K562 (cell line): ENCODE results near the gene CIART. TPM values are rescaled to one million over a fixed set of nuclear protein-coding genes. Genes with fewer than 3 reads are reported as not detected.

Experiments
- ATAC-seq: fragments of 200-7000 bp; cut with Tn5 transposase; 3 replicates; pipeline ENCODE4 v1.9.1; 2020; ENCODE audit warnings: moderate library complexity
- Bru-seq: library from RNA; stranded (reverse); fragments of 400-500 nt; gene quantifications from one replicate; lab custom pipeline; 2021; lab: Mats Ljungman, UMichigan
- BruChase-seq, 2 experiments: library from RNA; stranded (reverse); fragments of 400-500 nt; gene quantifications; one replicate each; lab custom pipeline; 2021; lab: Mats Ljungman, UMichigan
- BruUV-seq: library from RNA; stranded (reverse); fragments of 400-500 nt; replicated peaks from 2 replicates; lab custom pipeline; 2021; lab: Mats Ljungman, UMichigan
- CTCF ChIA-PET: fragments of 300-600 bp; formaldehyde crosslinking; extraction: SDS; loops from one replicate; lab custom pipeline; 2021; ENCODE audit warnings: low intra/inter-chr PET ratio; lab: Yijun Ruan, JAX
- POLR2A ChIA-PET: fragments of 300-600, 350-650 bp; sonication (Branson Sonifier 250); formaldehyde crosslinking; extraction: SDS; loops from one replicate; lab custom pipeline; 2021; ENCODE audit warnings: antibody characterized with exemption, inconsistent platforms; lab: Yijun Ruan, JAX
- DNase-seq, 4 experiments: peaks; one replicate each; pipeline versions ENCODE4 v3.0.0 to v3.0.0-alpha.2; 2011 to 2018; ENCODE audit warnings: low spot score in 3 of 4, mixed read lengths in 3 of 4; ENCODE audit errors: extremely low read depth in 1 of 4
- FAIRE-seq: peaks from 2 replicates; lab custom pipeline; 2011; peaks lifted over from hg19 to GRCh38; lab: Jason Lieb, UNC
- H2AFZ ChIP-seq: 2 replicates; pipeline ENCODE4 v1.6.0; 2011; ENCODE audit warnings: low read depth, low read length, control low read depth, inconsistent platforms
- H3K27ac ChIP-seq: fragments of 200-600 bp; 3 replicates; pipeline ENCODE4 v1.8.0; 2011; ENCODE audit warnings: low read depth, mild to moderate bottlenecking, control low read depth, inconsistent platforms, low read length, moderate library complexity, mixed read lengths; ENCODE audit errors: extremely low read depth
- H3K27me3 ChIP-seq, 2 experiments: fragments of 300-600 bp in 1 of 2; 2 replicates in 1 of 2; 3 replicates in 1 of 2; pipeline versions ENCODE4 v1.6.0 to v1.8.0; 2011; ENCODE audit warnings: inconsistent platforms in 2 of 2, low read length in 2 of 2, mild to moderate bottlenecking in 1 of 2, mixed read lengths in 1 of 2, moderate library complexity in 1 of 2; ENCODE audit not compliant: control insufficient read depth in 2 of 2, insufficient read depth in 2 of 2
- H3K36me3 ChIP-seq: fragments of 300-600 bp; 3 replicates; pipeline ENCODE4 v1.8.0; 2011; ENCODE audit warnings: mild to moderate bottlenecking, low read length, inconsistent platforms; ENCODE audit not compliant: control insufficient read depth, insufficient read depth
- H3K4me1 ChIP-seq, 2 experiments: fragments of 200-600 bp in 1 of 2; replicated peaks in 1 of 2; 2 replicates in 1 of 2; 3 replicates in 1 of 2; pipeline versions ENCODE4 v1.5.1 to v1.8.0; 2011; ENCODE audit warnings: inconsistent platforms in 2 of 2, low read length in 2 of 2, mild to moderate bottlenecking in 1 of 2, mixed read lengths in 1 of 2, moderate library complexity in 1 of 2; ENCODE audit not compliant: control insufficient read depth in 2 of 2, insufficient read depth in 2 of 2
- H3K4me2 ChIP-seq: 2 replicates; pipeline ENCODE4 v1.6.1; 2011; ENCODE audit warnings: low read length, control low read depth, inconsistent platforms, mixed read lengths; ENCODE audit not compliant: insufficient read depth
- H3K4me3 ChIP-seq: fragments of 200-600 bp; sonication (generic), shearing (Covaris generic); 2 replicates; pipeline ENCODE4 v1.5.1; 2016; ENCODE audit warnings: control low read depth, inconsistent platforms
- H3K79me2 ChIP-seq: fragments of 200-600 bp; 3 replicates; pipeline ENCODE4 v1.8.0; 2011; ENCODE audit warnings: low read length, inconsistent platforms; ENCODE audit not compliant: control insufficient read depth, insufficient read depth
- H3K9ac ChIP-seq, 2 experiments: 2 replicates each; pipeline versions ENCODE4 v1.6.0 to v1.6.1; 2011; ENCODE audit warnings: low read depth in 2 of 2, low read length in 2 of 2, control low read depth in 1 of 2, inconsistent platforms in 1 of 2, mild to moderate bottlenecking in 1 of 2, mixed read lengths in 1 of 2; ENCODE audit not compliant: insufficient read depth in 1 of 2
- H3K9me1 ChIP-seq: one replicate; pipeline ENCODE4 v1.6.0; 2011; ENCODE audit warnings: inconsistent platforms, mild to moderate bottlenecking, low read length, moderate library complexity; ENCODE audit not compliant: control insufficient read depth, insufficient read depth
- H3K9me3 ChIP-seq: replicated peaks from 2 replicates; pipeline ENCODE4 v1.5.1; 2011; ENCODE audit warnings: low read depth, low read length, inconsistent platforms; ENCODE audit not compliant: control insufficient read depth, insufficient read depth
- H4K20me1 ChIP-seq: replicated peaks from 2 replicates; pipeline ENCODE4 v1.6.1; 2011; ENCODE audit warnings: low read length, inconsistent platforms, mixed read lengths; ENCODE audit not compliant: control insufficient read depth, insufficient read depth
- BHLHE40 ChIP-seq: IDR thresholded peaks from 2 replicates; pipeline ENCODE4 v1.6.1; 2011; ENCODE audit warnings: low read length, improper control_type of control experiment
- CHD2 ChIP-seq: IDR thresholded peaks from 2 replicates; pipeline ENCODE4 v1.6.1; 2011; ENCODE audit warnings: low read depth, low read length
- E2F6 ChIP-seq, 2 experiments: IDR thresholded peaks; 2 replicates each; pipeline ENCODE4 v1.6.1; 2011; ENCODE audit warnings: borderline replicate concordance in 1 of 2, control low read depth in 1 of 2, low read depth in 1 of 2, low read length in 1 of 2, mild to moderate bottlenecking in 1 of 2, mixed read lengths in 1 of 2, moderate library complexity in 1 of 2; ENCODE audit not compliant: insufficient read depth in 1 of 2, insufficient read length in 1 of 2, poor library complexity in 1 of 2, severe bottlenecking in 1 of 2; ENCODE audit errors: extremely low read depth in 1 of 2
- MNT ChIP-seq, 2 experiments: fragments of 450-650 bp; conservative IDR thresholded peaks; 2 replicates each; pipeline ENCODE4 v1.6.1; 2017; ENCODE audit warnings: mild to moderate bottlenecking in 2 of 2, moderate library complexity in 2 of 2
- TGIF2 ChIP-seq: sonication (generic); formaldehyde crosslinking; IDR thresholded peaks from 2 replicates; pipeline ENCODE4 v1.8.1; 2022; ENCODE audit warnings: mild to moderate bottlenecking, missing genetic modification reagents, moderate library complexity
- ZNF121 ChIP-seq: sonication (generic); formaldehyde crosslinking; conservative IDR thresholded peaks from 2 replicates; pipeline ENCODE4 v1.8.0; 2022; ENCODE audit warnings: missing genetic modification reagents
- WGBS: fragments of 100-300 bp; shearing (Covaris generic); methylation state at CpG from one replicate; pipeline ENCODE4 v1.1.6; 2016; ENCODE audit warnings: low coverage, mixed read lengths; ENCODE audit not compliant: insufficient coverage; ENCODE audit errors: missing lambda C conversion rate; 5-methylcytosine and 5-hydroxymethylcytosine counted together
- in situ Hi-C: fragments of 300-500 bp; cut with MboI; formaldehyde crosslinking; loops from 4 replicates; pipeline ENCODE4 v1.15.0; 2018; ENCODE audit warnings: inconsistent platforms, mixed read lengths
- intact Hi-C: fragments of 100-400 bp; cut with micrococcal nuclease; formaldehyde crosslinking; loops from 2 replicates; pipeline ENCODE4 v1.14.2; 2022
- long read RNA-seq, 3 experiments: library from polyadenylated mRNA in 2 of 3; library from RNA in 1 of 3; unstranded in 2 of 3; stranded (forward) in 1 of 3; transcript quantifications; one replicate each; pipeline ENCODE4 v2.0.0, GENCODE V29; 2019 to 2022
- polyA minus RNA-seq, 3 experiments: library from RNA; depleted of rRNA, polyadenylated mRNA; stranded (reverse); fragments of >200 nt; gene quantifications; 2 replicates each; pipeline ENCODE4 v1.2.3, GENCODE V29; 2011
- polyA plus RNA-seq, 8 experiments: library from polyadenylated mRNA; depleted of rRNA in 4 of 8; stranded (reverse) in 5 of 8; unstranded in 3 of 8; fragments of >200 nt; fragmentation: Nextera tagmentation in 2 of 8; fragmentation: Illumina TruSeq in 1 of 8; extraction: Ambion mirVana in 2 of 8; extraction: Trizol in 1 of 8; gene quantifications; 2 replicates each; pipeline versions ENCODE4 v1.2.1 to v1.2.3, GENCODE V29; 2011 to 2014; ENCODE audit warnings: inconsistent platforms in 1 of 8, missing spikeins in 1 of 8
- total RNA-seq, 7 experiments: library from RNA; depleted of rRNA in 6 of 7; stranded (reverse); fragments of >200 nt in 6 of 7; fragmentation: Illumina TruSeq in 2 of 7; extraction: Trizol in 2 of 7; gene quantifications; 2 replicates each; pipeline versions ENCODE4 v1.2.1 to v1.2.3, GENCODE V29; 2011 to 2021; ENCODE audit warnings: low replicate concordance in 1 of 7
- TF ChIP-seq, protein P1 (sequence below): sonication (generic); formaldehyde crosslinking; IDR thresholded peaks from 2 replicates; pipeline ENCODE4 v1.8.1; 2023; ENCODE audit warnings: mild to moderate bottlenecking, missing genetic modification reagents

Gene CIART, protein sequence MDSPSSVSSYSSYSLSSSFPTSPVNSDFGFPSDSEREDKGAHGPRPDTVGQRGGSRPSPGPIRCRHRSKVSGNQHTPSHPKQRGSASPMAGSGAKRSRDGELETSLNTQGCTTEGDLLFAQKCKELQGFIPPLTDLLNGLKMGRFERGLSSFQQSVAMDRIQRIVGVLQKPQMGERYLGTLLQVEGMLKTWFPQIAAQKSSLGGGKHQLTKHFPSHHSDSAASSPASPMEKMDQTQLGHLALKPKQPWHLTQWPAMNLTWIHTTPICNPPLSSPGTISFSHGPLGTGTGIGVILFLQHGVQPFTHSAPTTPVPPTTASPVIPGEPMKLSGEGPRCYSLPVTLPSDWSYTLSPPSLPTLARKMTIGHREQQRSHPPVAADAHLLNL
- total RNA-seq (2011; cell fraction: chromatin; rRNA removed; ENCODE audit: low replicate concordance): 0.67 and 1.3 TPM in 2 replicates
- total RNA-seq (2011; cell fraction: nucleolus; rRNA removed): 0.67 TPM in 1 of 2 replicates, not detected in the other
- total RNA-seq (2011; cell fraction: nucleoplasm; rRNA removed): 0.29 and 1.5 TPM in 2 replicates
- total RNA-seq (2014; rRNA removed): 0.41 TPM in 1 of 2 replicates, not detected in the other
- 0.15 TPM in 1 of 2 replicates, not detected in the other for total RNA-seq (2014; rRNA removed; fragmentation: Illumina TruSeq; extraction: Trizol)
- total RNA-seq (2015; rRNA removed; fragmentation: Illumina TruSeq; extraction: Trizol): 0.22 TPM in 1 of 2 replicates, not detected in the other
- 0.35 TPM in 1 of 2 replicates, not detected in the other for total RNA-seq (2021)
- 0.30 TPM in 1 of 2 replicates, not detected in the other for polyA plus RNA-seq (2011; rRNA removed)
- 0.12 and 0.19 TPM in 2 replicates for polyA plus RNA-seq (2011; cell fraction: cytosol; rRNA removed)
- polyA plus RNA-seq (2011; cell fraction: nucleus; rRNA removed): 1.1 and 1.3 TPM in 2 replicates
- polyA plus RNA-seq (2012): 0.10 and 0.44 TPM in 2 replicates
- polyA plus RNA-seq (2014; fragmentation: Illumina TruSeq; extraction: Trizol): 0.19 and 0.35 TPM in 2 replicates
- under 1 TPM; 0.07 to 0.21 TPM for polyA plus RNA-seq (2014; fragmentation: Nextera tagmentation; extraction: Ambion mirVana)
- 0.19 and 1.1 TPM in 2 replicates for polyA plus RNA-seq (2014; rRNA removed)
- polyA minus RNA-seq (2011; rRNA and poly(A)+ RNA removed): not detected in 2 replicates
- not detected in 2 replicates for polyA minus RNA-seq (2011; cell fraction: cytosol; rRNA and poly(A)+ RNA removed)
- not detected in 2 replicates for polyA minus RNA-seq (2011; cell fraction: nucleus; rRNA and poly(A)+ RNA removed)
- Bru-seq, nascent RNA: percentile 27 among the genes with signal in this experiment
- BruChase-seq, experiment 1, labeled RNA remaining after a 2-hour chase: percentile 27 among the genes with signal in this experiment
- BruChase-seq, experiment 2, labeled RNA remaining after a 6-hour chase: percentile 35 among the genes with signal in this experiment
- long read RNA-seq, experiment 1: 0 reads
- long read RNA-seq, experiment 2: 0 reads
- long read RNA-seq, experiment 3: 0 reads

DNA sequence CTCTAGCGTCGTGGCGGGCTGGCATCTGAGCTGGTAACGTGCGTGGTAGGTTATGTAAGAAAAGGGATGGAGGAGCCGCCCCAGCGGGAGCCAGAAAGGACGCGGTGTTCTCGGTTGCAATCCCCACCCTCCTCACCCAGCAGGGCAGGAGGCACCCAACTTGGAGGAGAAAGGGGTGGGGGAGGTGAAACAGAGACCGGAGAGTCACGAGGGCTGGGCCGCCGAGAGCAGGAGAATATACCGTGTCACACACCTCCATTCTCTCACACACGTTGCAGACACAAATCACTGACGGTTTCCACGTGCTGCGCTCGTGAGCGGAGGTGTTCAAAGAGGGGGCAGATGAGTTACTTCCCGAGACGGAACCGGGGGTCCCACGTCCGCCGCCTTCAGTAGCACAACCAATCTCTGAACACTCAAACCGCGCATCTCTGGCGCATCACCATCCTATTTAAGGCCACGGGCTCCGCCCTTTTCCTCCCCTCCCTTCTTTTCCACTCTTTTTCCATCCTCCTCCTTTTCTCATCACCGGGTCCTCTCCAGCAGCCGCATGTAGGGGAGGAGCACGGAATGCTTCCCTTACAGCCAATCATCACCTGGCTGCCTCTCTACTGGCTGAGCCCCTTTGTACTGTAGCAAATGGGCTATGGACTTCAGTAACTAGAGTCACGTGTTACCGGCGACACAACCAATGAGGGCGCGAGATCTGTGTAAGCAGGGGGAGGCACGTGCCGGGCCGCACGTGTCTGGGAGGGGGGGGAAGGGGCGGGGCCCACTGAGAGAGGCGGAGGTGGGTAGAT lies at the start of gene CIART:
Gene CIART, plus strand, starts transcription at position 797 of the 800 bp plus-strand sequence. CDS start 714 bp downstream, outside the sequence.
- H3K27ac ChIP-seq: peak within 1 kb of the TSS; percentile 39; the same call in 2 of the 3 replicates
- no peaks in the 10 kb centered on the region for H3K9me3 ChIP-seq
- ChIA-PET POLR2A (interaction anchor here (1.0 kb wide), 1 partner anchor 10 kb away, joined by 3 read pairs; the partner anchor contains the start of gene C1orf54), CTCF (interaction anchor here (0.6 to 4.0 kb wide), 2 partner anchors 26 to 34 kb away, joined by 4 to 43 read pairs; no protein-coding TSS in a partner anchor)
- ATAC-seq (peak; percentile 60), FAIRE-seq (no peak), DNase-seq (peak in 2 of 4 experiments; percentile 36 to 52)
- H3K4me3 ChIP-seq: no peak within 1 kb of the TSS
- in situ Hi-C loops: no loop called here
- H3K9me1 ChIP-seq: no peaks in the 10 kb centered on the region
- no peaks in the 10 kb centered on the region for H4K20me1 ChIP-seq
- WGBS: 72% methylated on average over 34 of the region's 46 CpGs
- peak within 1 kb of the TSS; percentile 88 for H2AFZ ChIP-seq
- no TSS peak for BruUV-seq
- H3K27me3 ChIP-seq: no peaks in the 10 kb centered on the region
- H3K36me3 ChIP-seq: no peaks in the 10 kb centered on the region
- H3K4me2 ChIP-seq: peak within 1 kb of the TSS; percentile 29; the same call in 1 of the 2 replicates
- intact Hi-C loops: loop anchor here (1.0 kb wide), 1 partner anchor 27 kb away; no protein-coding TSS in a partner anchor
- H3K79me2 ChIP-seq: no peaks in the 10 kb centered on the region
- H3K4me1 ChIP-seq: peaks cover 0 to 14% of the 10 kb centered on the region in 2 experiments; a peak in 3 of 5 replicates
- H3K9ac ChIP-seq: no peak within 1 kb of the TSS; a peak in 2 of 4 replicates
- TF ChIP-seq E2F6 (IDR thresholded peaks at IDR 0.05; ENCODE audit: borderline replicate concordance in 1 of 2, extremely low read depth in 1 of 2, insufficient read depth in 1 of 2, insufficient read length in 1 of 2, low read depth in 1 of 2, low read length in 1 of 2, poor library complexity in 1 of 2, severe bottlenecking in 1 of 2) (peak in 1 of 2 experiments; percentile 57), BHLHE40 (peak; percentile 80), MNT (conservative IDR thresholded peaks at IDR 0.05) (peak; percentile 40 to 44; a peak in 2 of 4 replicates), ZNF121 (CRISPR knock-in tag) (no peak), TGIF2 (CRISPR knock-in tag) (no peak), CHD2 (no peak)
- TF ChIP-seq, protein P1, sequence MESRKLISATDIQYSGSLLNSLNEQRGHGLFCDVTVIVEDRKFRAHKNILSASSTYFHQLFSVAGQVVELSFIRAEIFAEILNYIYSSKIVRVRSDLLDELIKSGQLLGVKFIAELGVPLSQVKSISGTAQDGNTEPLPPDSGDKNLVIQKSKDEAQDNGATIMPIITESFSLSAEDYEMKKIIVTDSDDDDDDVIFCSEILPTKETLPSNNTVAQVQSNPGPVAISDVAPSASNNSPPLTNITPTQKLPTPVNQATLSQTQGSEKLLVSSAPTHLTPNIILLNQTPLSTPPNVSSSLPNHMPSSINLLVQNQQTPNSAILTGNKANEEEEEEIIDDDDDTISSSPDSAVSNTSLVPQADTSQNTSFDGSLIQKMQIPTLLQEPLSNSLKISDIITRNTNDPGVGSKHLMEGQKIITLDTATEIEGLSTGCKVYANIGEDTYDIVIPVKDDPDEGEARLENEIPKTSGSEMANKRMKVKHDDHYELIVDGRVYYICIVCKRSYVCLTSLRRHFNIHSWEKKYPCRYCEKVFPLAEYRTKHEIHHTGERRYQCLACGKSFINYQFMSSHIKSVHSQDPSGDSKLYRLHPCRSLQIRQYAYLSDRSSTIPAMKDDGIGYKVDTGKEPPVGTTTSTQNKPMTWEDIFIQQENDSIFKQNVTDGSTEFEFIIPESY: peak; percentile 55; the same call in 1 of the 2 replicates
